MG63 (cell line): Measurements from ENCODE around the gene MAZ. TPM values are rescaled to one million over a fixed set of nuclear protein-coding genes. Genes with fewer than 3 reads are reported as not detected.
"Not testable (repeated sequence)": the region's sequence is repeated elsewhere in the genome, so short reads cannot be mapped to it uniquely, and the experiment has no call there.

Experiments used
- DNase-seq: peaks from one replicate; pipeline ENCODE4 v3.0.0-alpha.2; 2020
- H3K27me3 ChIP-seq: fragments of 250-450 bp; sonication (Bioruptor Pico); 2 replicates; pipeline ENCODE4 v1.5.1; 2020; ENCODE audit warnings: mild to moderate bottlenecking, moderate library complexity
- H3K36me3 ChIP-seq: fragments of 250-450 bp; sonication (Bioruptor Pico); 2 replicates; pipeline ENCODE4 v1.5.1; 2020; ENCODE audit warnings: mild to moderate bottlenecking, moderate library complexity
- H3K4me3 ChIP-seq: fragments of 250-450 bp; sonication (Bioruptor Pico); 2 replicates; pipeline ENCODE4 v1.5.1; 2020; ENCODE audit warnings: mild to moderate bottlenecking, moderate library complexity
- H3K9me3 ChIP-seq: fragments of 250-450 bp; sonication (Bioruptor Pico); 2 replicates; pipeline ENCODE4 v1.5.1; 2020; ENCODE audit warnings: mild to moderate bottlenecking, moderate library complexity
- total RNA-seq: library from RNA; depleted of rRNA; stranded (reverse); fragments of >200 nt; shearing (Covaris generic); gene quantifications from 2 replicates; pipeline ENCODE4 v1.2.3, GENCODE V29; 2014; ENCODE audit warnings: low replicate concordance

The MAZ gene
- total RNA-seq, 1 experiment from 2014 or later: 420 TPM

DNA sequence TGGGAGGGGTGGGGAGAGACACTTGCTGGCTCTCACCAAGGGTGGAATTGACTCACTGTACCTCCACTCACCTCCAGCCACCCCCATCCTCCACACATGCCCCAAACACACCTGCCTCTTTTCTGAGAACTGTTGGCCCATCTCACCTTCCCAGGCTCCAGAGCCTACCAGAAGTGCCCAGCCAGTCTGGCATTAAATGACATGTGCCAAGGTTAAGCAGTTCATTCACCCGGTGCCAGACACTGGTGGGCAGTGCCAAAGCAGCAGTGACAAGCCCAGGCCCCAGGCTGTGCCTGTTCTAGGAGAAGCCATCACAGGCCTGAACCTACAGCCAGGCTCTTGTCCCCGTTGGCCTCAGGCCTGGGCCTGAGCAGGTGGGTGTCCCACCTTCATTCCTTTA, 25.2 kb downstream of the MAZ start:
- Histone ChIP-seq H3K36me3 (peaks cover 31% of the 10 kb centered on the region), H3K4me3 (no peak overlapping the region), H3K9me3 (no peaks in the 10 kb centered on the region), H3K27me3 (no peaks in the 10 kb centered on the region)
- no peak for DNase-seq

DNA sequence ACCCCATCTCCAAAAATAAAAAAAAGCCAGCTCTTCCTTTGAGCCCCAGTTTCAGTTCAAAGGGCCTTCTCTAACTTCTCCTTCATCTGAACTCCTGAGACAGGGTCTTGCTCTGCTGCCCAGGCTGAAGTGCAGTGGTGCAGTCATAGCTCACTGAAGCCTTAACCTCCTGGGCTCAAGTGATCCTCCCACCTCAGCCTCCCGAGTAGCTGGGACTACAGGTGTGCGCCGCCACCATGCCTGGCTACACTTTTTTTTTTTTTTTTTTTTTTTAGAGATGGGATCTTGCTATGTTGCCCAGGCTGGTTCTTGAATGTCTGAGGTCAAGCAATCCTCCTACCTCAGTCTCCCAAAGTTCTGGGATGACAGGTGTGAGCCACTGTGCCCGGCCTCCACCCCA, 26.9 kb downstream of the MAZ start:
- DNase-seq, H3K9me3 ChIP-seq, H3K4me3 ChIP-seq, H3K27me3 ChIP-seq: not testable (repeated sequence)
- H3K36me3 ChIP-seq: peaks cover 40% of the 10 kb centered on the region

DNA sequence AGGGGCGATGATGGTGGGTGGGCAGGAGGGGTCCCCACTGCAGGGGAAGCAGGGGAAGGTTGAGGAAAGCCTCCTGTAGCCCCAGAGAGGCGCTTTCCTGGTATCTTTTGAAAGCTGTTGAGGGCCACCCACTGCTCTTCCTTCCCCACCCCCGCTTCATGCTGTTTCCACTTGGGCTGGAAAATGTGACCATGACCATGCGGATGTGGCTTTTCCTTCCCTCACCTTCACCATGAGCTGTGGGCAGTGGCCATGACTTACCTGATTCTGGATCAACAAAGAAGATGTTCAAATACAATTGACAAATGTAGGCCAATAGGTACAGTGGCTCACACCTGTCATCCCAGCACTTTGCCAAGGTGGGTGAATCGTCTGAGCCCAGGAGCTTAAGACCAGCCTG, 27.8 kb downstream of the MAZ start:
- no peak overlapping the region for H3K4me3 ChIP-seq
- peaks cover 46% of the 10 kb centered on the region for H3K36me3 ChIP-seq
- no peak for DNase-seq
- no peaks in the 10 kb centered on the region for H3K27me3 ChIP-seq
- H3K9me3 ChIP-seq: no peaks in the 10 kb centered on the region

DNA sequence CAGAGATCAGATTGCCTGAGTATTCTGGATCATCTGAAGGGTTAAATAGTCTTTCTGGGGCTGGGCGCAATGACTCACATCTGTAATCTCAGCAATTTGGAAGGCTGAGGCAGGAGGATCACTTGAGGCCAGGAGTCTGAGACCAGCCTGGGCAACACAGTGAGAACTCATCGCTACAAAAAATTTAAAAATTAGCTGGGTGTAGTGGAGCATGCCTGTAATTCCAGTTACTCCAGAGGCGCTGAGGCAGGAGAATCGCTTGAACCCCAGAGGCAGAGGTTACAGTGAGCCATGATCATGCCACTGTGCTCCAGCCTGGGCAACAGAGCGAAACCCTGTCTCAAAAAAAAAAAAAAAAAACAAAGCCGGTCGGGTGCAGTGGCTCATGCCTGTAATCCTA, 29.6 kb downstream of the MAZ start:
- H3K36me3 ChIP-seq: peaks cover 55% of the 10 kb centered on the region
- no peak overlapping the region for H3K4me3 ChIP-seq
- H3K27me3 ChIP-seq: no peaks in the 10 kb centered on the region
- H3K9me3 ChIP-seq: no peaks in the 10 kb centered on the region
- DNase-seq: no peak

DNA sequence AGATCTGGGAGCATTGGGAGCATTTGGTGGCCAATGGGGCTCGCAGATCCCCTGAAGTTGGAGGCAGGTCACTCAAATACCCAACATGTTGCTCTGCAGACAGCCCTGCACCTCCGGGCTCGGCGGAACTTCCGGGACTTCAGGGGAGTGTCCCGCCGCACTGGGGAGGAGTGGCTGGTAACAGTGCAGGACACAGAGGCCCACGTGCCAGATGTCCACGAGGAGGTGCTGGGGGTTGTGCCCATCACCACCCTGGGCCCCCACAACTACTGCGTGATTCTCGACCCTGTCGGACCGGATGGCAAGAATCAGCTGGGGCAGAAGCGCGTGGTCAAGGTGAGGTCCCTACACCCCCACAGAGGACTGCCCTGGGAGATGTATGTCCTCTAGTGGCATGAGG, 30.3 kb downstream of the MAZ start:
- DNase-seq: no peak
- Histone ChIP-seq H3K9me3 (no peaks in the 10 kb centered on the region), H3K4me3 (no peak overlapping the region), H3K27me3 (no peaks in the 10 kb centered on the region), H3K36me3 (peaks cover 51% of the 10 kb centered on the region)

DNA sequence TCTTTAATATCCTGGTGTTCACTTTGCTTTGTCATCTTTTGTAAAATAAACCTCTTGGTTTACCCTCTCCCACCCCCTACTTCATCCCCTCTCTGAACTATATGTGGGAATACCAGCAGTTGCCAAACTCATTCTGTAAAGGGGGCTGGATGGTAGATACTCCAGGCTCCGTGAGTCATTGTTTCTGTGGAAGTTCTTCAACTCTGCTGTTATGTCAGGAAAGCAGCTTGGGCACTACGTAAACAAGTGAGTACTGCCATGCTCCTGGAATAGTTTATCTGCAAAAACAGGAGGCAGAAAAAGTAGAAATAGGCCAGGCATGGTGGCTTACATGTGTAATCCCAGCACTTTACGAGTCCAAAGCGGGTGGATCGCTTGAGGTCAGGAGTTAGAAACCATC, 31.5 kb downstream of the MAZ start:
- H3K36me3 ChIP-seq: peaks cover 46% of the 10 kb centered on the region
- H3K4me3 ChIP-seq: no peak overlapping the region

DNA sequence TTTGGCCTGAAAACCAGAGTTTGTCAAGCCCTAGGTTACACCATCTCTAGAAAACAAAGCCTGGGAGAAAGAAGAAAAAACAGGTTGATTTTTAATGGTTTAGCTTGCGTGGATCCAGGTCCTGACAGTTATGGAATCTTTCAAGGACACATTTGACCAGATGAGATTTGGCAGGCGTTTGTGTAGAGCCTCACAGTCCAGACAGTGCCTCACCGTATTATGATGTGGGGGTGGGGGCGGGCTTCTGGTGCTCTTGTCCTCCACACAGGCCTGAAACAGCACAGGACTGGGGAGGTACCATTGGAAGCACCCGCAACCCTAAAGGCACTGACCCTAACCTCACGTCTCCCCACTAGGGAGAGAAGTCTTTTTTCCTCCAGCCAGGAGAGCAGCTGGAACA, 33.5 kb downstream of the MAZ start:
- Histone ChIP-seq H3K9me3 (no peaks in the 10 kb centered on the region), H3K27me3 (no peaks in the 10 kb centered on the region), H3K4me3 (no peak overlapping the region), H3K36me3 (peaks cover 41% of the 10 kb centered on the region)
- DNase-seq: no peak

More for the DNA sequence above, 31.5 kb downstream of the MAZ start:
- no peaks in the 10 kb centered on the region for H3K9me3 ChIP-seq
- H3K27me3 ChIP-seq: no peaks in the 10 kb centered on the region
- no peak for DNase-seq

DNA sequence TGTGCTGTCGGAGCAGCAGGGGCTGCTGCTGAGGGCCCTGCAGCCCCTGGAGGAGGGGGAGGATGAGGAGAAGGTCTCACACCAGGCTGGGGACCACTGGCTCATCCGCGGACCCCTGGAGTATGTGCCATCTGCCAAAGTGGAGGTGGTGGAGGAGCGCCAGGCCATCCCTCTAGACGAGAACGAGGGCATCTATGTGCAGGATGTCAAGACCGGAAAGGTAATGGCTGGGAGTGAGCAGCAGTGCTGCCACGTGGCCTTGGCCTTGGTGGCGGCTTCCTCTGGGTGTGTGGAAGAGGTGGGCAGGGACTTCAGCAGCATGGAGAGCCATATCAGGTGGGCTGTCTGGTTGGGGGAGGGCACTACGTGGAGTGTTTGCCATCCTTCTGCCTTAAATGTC, 33.9 kb downstream of the MAZ start:
- DNase-seq: no peak
- H3K27me3 ChIP-seq: no peaks in the 10 kb centered on the region
- H3K9me3 ChIP-seq: no peaks in the 10 kb centered on the region
- peaks cover 39% of the 10 kb centered on the region for H3K36me3 ChIP-seq
- H3K4me3 ChIP-seq: no peak overlapping the region

DNA sequence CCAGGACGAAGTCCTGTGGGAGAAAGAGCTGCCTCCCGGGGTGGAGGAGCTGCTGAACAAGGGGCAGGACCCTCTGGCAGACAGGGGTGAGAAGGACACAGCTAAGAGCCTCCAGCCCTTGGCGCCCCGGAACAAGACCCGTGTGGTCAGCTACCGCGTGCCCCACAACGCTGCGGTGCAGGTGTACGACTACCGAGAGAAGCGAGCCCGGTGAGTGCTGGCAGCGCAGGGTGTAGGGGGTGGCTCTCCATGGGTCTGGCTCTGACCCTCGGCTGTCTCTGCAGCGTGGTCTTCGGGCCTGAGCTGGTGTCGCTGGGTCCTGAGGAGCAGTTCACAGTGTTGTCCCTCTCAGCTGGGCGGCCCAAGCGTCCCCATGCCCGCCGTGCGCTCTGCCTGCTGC, 35.3 kb downstream of the MAZ start:
- peaks cover 47% of the 10 kb centered on the region for H3K36me3 ChIP-seq

DNA sequence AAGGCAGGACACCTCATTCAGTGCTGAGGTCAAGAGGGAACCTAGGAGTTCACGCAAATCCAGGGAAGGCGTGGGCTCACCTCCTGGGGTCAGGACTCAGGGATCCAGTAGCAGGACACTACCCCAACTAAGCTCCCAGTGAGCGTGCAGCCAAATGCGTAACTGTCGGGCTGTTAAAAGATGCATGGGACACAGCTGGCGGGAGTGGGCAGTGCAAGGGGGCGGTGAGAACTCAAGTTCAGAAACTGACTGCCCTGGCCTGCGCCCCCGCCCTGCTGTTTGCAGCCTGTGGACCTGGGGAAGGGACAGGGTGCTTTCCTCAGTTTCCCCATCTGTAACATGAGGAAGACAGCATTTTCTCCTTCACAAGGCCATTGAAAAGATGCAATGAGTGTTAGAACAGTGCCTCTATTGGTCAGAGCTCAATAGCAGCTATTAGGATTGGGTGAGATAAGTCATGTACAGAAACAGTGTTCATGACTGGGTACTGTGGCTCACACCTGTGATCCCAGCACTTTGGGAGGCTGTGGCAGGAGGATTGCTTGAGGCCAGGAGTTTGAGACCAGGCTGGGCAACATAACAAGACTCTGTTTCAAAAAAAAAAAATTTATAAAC, 36.5 kb downstream of the MAZ start:
- no peak for DNase-seq
- peaks cover 50% of the 10 kb centered on the region for H3K36me3 ChIP-seq

More for the DNA sequence above, 35.3 kb downstream of the MAZ start:
- Histone ChIP-seq H3K27me3 (no peaks in the 10 kb centered on the region), H3K9me3 (no peaks in the 10 kb centered on the region), H3K4me3 (no peak overlapping the region)
- DNase-seq: no peak

DNA sequence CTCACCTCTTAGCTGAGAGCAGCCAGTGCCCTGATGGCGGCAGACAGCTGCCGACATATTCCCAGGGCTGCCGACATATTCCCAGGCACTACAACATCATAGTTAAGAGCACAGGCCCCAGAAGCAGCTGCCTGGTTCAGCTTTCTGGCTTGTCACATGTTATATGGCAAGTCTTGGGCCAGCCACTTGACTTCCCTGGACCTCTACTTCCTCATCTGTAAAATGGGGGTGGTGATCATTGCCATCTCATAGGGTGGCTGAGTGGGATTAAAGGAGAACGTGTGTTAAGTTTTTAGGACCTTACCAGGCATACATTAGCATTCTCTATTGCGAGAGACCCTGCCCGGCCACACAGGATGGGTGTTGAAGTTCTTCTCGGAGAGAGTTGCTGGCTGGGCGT, 37.6 kb downstream of the MAZ start:
- no peak for DNase-seq

More for the DNA sequence above, 36.5 kb downstream of the MAZ start:
- Histone ChIP-seq H3K9me3 (no peaks in the 10 kb centered on the region), H3K4me3 (no peak overlapping the region), H3K27me3 (no peaks in the 10 kb centered on the region)

DNA sequence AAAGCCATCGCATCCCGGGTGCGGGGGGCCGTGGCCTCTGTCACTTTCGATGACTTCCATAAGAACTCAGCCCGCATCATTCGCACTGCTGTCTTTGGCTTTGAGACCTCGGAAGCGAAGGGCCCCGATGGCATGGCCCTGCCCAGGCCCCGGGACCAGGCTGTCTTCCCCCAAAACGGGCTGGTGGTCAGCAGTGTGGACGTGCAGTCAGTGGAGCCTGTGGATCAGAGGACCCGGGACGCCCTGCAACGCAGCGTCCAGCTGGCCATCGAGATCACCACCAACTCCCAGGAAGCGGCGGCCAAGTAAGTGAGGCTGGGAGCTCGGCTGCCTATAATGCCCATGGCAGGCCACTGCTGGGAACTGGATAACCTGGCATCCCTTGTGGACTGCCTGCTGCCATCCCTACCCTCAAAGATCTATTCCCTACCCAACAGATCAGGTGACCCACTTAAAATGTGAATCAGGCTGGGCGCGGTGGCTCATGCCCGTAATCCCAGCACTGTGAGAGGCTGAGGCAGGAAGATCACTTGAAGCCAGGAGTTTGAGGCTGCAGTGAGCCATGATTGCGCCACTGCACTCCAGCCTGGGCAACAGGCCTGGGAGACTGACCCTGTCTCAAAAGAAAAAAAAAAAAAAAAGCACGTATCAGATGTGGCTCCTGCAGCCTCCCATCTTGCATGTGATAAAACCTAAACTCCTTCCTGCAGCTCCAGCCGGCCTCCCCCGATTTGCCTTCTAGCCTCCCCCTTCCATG, 38.4 kb downstream of the MAZ start:
- no peaks in the 10 kb centered on the region for H3K9me3 ChIP-seq
- H3K4me3 ChIP-seq: no peak overlapping the region
- peaks cover 45% of the 10 kb centered on the region for H3K36me3 ChIP-seq
- no peaks in the 10 kb centered on the region for H3K27me3 ChIP-seq
- DNase-seq: peak; percentile 42

More for the DNA sequence above, 37.6 kb downstream of the MAZ start:
- Histone ChIP-seq H3K27me3 (no peaks in the 10 kb centered on the region), H3K9me3 (no peaks in the 10 kb centered on the region), H3K4me3 (no peak overlapping the region), H3K36me3 (peaks cover 51% of the 10 kb centered on the region)

DNA sequence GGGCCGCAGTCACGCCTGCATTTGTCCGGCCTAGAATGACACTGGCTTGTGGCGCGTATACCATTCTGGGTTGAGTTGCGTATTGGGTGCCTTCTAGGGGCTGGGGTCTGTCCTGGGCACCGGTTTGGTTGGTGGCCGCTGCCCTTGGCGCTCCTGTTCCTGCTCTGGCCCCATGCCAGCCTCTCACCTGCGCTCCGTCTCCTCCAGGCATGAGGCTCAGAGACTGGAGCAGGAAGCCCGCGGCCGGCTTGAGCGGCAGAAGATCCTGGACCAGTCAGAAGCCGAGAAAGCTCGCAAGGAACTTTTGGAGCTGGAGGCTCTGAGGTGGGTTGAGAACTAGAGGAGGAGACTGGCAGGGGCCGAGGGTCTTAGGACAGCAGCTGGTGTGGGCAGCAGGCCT, 39.3 kb downstream of the MAZ start:
- Histone ChIP-seq H3K27me3 (no peaks in the 10 kb centered on the region), H3K9me3 (no peaks in the 10 kb centered on the region), H3K36me3 (peaks cover 38% of the 10 kb centered on the region), H3K4me3 (no peak overlapping the region)
- no peak for DNase-seq

DNA sequence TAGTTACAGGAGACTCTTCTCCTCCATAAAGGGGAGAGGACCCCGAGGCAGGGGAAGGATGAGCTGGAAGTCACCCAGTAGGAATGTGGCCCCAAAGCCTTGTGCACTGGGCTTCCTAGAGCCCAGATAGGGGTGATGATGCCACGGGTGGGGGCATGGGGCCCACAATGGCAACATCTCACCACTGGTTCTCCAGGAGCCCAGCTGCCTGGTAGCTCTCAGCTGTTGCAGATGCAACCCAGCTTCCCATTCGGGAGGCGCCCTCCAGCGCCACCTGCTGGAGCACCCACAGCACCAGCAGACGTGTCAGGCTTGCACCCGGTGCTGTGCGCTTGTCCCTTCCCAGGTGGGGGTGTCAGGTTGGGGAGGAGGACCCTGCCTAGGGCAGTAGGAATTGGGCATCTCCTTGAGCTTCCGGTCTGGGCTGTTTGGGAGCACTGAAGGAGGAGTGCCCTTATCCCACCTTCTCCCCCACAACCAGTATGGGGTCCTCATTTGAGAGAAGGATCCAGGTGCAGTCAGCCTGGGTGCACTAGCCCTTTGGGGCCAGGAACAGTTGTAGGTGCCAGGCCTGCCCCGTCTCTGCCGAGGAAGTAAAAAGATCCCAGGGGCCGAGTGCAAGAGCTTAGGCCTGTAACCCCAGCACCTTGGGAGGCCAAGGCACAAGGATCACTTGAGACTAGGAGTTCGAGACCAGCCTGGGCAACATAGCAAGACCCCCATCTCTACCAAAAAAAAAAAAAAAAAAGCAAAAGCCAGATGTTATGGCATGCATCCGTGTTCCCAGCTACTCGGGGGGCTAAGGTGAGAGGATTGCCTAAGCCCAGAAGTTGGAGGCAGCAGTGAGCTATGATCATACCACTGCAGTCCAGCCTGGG, 42.3 kb downstream of the MAZ start:
- H3K4me3 ChIP-seq: no peak overlapping the region
- DNase-seq: peak; percentile 75
- no peaks in the 10 kb centered on the region for H3K27me3 ChIP-seq
- H3K9me3 ChIP-seq: no peaks in the 10 kb centered on the region
- peaks cover 38% of the 10 kb centered on the region for H3K36me3 ChIP-seq

DNA sequence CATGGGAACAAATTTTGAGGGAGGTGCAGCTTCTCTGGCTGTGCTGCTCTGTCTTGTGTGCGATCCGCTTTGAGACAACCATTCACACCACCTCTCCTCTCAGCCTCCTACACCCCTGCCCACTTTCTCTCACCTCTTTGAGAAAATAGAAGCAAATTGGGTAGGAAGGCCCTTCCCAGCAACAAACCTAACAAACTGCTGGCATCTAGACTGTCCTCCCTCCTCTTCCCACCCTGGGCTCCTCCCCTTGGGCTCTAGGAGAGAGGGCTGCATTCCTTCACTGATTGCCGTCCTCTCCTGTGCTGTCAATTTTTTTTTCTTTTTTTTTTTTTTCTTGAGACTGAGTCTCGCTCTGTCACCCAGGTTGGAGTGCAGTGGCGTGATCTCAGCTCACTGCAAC, 43.2 kb downstream of the MAZ start:
- no peak for DNase-seq
- peaks cover 34% of the 10 kb centered on the region for H3K36me3 ChIP-seq
- H3K4me3 ChIP-seq: no peak overlapping the region
- H3K9me3 ChIP-seq: no peaks in the 10 kb centered on the region
- no peaks in the 10 kb centered on the region for H3K27me3 ChIP-seq

DNA sequence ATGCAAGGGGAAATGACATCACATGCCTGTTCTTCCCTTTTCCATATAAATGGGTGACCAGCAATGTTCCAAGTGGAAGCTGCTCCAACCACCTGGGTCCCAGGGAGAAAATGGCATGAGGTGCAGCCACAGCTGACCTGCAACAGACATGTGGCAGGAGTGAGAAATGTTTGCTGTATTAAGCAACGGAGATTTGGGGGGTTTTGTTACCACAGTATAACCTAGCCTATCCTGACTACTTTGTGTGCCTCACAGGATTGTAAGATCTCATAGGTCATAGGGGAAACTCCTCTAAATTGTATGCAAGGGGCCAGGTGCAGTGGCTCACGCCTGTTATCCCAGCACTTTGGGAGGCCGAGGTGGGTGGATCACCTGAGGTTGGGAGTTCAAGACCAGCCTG, 44.7 kb downstream of the MAZ start:
- Histone ChIP-seq H3K36me3 (peaks cover 22% of the 10 kb centered on the region), H3K9me3 (no peaks in the 10 kb centered on the region), H3K4me3 (no peak overlapping the region), H3K27me3 (no peaks in the 10 kb centered on the region)
- no peak for DNase-seq

DNA sequence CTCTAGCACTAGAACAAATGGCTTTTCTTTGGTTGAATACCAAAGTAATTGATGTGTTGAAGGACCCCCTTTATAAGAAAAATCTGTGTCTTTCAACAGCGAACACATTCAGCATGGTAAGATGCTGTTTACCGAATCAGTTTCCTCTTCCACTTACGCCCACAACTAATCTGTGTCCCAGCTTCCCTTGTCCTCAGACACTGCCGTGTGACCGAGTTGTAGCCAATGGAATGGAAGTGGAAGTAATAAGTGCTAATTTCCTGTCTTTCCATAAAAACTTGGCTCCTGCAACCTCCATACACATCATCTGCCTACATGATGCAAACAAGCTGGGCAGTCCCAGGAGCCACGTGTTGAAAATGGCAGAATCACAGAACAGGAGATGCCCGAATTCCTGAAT, 46.3 kb downstream of the MAZ start:
- Histone ChIP-seq H3K4me3 (no peak overlapping the region), H3K27me3 (no peaks in the 10 kb centered on the region), H3K36me3 (peaks cover 8% of the 10 kb centered on the region), H3K9me3 (no peaks in the 10 kb centered on the region)
- peak; percentile 24 for DNase-seq
